Activated CD8-positive, alpha-beta memory T cell treated with anti-CD3 and anti-CD28 coated beads, Interleukin-2, amount 50 U/mL, for 1 hour (primary cell): Measurements from ENCODE around the gene AP3M1.
"Not testable (repeated sequence)": the region's sequence is repeated elsewhere in the genome, so short reads cannot be mapped to it uniquely, and the experiment has no call there.

ENCODE experiments used
- DNase-seq: peaks from one replicate; pipeline ENCODE4 v3.0.0-alpha.2; 2020; ENCODE audit errors: extremely low read depth

AP3M1 gene

DNA sequence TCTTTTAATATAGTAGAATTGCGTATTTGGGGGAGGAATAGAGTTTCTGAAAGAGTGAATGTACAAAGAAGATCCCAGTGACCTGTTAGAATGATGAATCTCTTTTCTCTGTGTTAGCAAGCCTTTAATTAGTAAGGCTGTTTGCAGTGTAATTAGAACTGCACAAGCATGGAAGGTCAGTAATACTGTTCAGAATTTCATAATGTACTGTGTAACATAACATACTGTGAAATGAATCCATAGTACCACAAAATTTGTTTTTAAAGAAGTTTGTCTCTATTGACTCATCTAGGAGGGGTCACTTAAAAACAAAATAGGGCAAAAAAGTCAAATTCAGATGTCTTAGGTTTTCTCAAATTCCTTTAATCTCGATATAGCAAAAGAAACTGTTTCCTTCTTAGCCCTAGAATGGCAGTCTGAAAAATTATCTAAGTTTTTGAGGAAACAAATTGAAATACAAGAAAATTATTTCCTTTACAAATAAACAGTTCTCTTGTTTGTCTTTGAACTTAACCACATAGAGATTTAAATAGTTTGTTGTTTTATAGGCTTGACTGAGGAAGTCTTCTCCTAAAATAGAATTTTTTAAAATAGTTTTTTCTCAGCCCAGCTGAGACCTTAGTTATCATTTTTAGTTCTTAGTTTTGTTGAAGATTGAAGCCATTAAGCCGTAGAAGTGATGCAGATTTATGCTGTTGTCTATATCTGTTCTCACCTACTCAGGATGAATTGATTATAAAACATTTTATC lies 12.9 kb upstream of the AP3M1 start:
- DNase-seq: no peak

DNA sequence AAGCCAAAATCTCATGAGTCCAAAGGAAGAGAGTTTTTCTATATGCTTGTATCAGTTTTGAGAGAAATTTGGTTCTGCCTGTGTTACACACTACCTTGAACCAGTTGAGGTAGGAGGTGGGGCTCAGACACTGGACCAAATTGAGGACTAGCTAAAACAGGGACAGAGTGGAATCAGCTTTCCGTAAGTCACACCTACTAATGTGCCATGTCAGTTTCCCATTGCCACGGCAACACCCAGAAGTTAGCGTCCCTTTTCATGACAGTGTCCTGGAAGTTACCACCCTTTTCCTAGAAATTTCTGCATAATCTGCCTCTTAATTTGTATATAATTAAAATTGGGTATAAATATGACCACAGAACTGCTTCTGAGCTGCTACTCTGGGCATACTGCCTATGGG lies 9.4 kb upstream of the AP3M1 start:
- no peak for DNase-seq

DNA sequence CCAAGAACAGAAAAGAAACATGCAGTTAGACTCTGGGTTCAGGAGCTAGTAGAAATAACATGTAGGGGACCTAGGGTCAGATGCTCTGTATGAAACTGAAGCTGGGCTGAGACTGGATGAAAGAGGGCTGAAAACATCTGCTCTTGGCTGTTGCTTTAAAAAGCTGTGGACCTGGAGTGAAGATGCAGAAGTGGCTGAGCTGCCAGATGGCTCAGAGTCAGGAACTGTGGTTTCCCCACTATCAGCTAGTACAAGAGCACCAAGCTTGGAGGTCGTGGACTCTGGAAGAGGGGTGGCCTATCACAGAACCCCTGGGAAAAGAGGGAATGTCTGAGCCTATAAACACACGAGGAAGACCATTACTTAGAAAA lies 6.3 kb upstream of the AP3M1 start:
- no peak for DNase-seq

- no peak for DNase-seq
Observed at GRCh38 chr10:74153676-74154075, 3.0 kb upstream of the AP3M1 start.

DNA sequence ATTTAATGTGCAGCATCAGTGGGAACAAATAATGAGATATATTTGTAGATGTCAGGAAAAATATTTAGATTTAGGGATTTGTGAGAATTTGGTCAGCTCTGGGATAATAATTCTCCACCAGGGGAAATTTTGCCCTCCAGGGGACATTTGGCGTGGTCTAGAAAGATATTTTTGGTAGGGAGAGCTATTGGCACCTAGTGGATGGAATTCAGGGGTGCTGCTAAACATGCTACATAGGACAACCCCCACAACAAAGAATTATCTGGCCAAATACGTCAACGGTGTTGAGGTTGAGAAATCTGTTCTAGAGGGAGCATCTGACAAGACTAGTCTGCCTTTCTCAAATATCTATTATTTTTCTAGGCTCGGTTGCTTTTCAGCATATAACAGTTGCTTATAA lies 2.5 kb upstream of the AP3M1 start:
- no peak for DNase-seq

DNA sequence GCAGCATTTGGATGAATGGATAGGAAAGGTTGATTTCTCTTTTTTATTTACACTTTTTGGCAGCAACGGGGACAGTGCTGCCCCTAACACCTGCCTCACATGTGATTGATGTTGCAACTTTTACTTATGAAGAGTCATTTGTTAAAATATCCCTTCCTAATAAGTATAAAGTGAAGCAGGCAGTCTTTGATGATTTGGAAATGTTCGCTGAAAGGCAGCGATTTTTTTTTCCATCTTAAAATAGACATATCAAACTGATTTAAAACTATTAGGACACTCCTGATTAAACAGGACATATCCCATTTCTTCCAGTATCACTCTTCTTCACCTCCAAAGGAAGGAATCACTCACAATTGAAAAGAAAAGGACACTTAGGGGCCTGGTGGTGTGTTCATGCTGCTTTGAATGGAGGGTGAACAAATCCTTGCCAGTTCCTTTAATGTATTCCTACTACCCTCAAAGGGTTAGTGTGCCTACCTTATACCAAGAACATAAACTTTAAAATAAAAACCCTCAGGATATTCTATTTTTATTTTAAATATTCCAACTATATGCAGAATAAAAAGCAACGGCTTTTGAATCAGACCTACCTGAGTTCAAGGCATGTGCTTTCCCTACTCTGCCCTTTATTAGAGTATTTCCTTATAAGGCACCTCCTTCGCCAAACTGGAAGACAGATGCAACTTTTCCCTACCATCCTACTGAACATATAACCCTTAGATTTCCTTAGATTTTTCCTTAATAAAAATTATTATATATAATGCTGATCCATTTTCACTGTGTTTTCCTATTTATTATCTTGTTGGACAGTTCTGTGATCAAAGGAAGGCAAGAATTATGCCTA lies 1.5 kb upstream of the AP3M1 start:
- DNase-seq: no peak

DNA sequence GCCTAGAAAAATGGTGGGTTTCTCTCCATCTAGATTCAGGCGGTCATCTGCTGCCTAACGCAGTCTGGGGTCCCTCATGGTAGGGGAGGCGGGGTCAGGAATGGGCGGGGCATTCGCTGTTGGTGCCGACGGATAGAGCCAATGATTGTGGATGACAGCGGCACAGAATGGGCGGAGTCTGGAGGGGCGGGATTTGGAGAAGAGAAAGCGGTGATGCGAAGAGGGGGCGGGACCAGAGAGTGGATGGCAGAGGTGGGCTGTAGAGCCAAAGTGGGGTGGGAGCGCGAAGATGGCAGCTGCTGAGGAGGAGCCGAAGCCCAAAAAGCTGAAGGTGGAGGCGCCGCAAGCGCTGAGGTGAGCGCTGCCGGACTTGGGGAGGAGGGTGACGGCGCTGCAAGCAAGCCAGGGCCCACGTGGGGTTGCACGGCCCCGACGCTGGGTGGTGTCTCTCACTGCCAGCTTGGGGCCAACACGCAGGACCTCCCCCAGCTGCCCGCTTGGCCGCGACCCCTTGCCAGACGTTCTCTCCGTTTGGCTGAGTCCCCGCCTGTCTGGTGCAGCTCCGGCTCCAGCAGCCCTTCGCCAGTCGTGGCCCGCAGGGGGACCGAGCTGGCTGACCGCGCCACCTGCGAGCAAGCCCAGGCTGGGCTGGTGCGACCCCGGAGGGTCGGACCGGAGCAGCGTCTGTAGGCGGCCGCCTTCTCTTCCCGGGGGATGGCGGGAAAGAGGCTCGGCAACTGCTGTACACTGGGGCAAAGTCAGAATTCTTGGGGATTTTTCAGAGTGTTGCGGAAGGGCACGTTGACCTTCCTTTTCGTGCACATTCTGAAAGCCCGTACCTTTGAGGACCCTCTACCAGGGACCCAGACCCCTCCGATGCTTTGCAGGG lies 606 bp upstream of the AP3M1 start, which contains the start of gene ADK:
Gene ADK, plus strand, starts transcription at position 232 of the 889 bp plus-strand sequence. Its CDS starts 58 bp downstream, at position 290.
- peak; percentile 99 for DNase-seq

GRCh38 chr10:74146980-74147379 lies 3.6 kb downstream of the AP3M1 start:
- not testable (repeated sequence) for DNase-seq

DNA sequence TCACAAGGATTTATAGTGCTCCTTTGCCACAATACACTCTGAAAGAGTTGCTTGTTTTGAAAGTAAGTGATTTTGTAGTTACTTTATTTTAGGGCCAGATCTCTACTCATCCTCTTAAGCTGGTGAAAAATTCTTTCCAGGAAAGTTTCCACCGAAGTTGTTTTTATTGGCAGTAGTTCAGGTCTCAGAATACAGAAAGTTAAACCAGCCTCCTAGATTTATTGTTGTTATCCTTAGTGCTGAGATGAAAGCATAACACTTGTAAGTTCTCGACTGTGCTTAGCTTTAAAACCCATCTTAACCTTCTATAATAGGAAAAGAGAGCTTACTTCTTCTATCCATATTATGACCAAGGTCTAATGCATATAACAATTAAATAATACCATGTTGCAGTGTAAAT lies 5.5 kb downstream of the AP3M1 start:
- no peak for DNase-seq

DNA sequence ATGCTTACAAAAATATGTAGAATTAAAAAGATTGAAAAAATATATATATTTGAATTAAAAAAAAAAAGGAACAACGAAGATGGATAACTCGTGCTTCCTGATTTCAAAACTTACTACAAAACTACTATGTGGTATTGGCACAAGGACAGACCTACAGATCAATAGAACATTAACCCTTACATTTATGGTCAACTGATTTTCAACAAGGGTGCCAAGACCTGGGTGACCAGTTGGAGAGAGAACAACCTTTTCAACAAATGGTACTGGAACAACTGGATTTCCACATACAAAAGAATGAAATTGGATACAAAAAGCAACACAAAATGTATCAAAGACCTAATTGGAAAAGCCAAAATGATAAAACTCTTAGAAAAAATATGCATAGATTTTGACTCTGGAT lies 10.1 kb downstream of the AP3M1 start:
- no peak for DNase-seq

DNA sequence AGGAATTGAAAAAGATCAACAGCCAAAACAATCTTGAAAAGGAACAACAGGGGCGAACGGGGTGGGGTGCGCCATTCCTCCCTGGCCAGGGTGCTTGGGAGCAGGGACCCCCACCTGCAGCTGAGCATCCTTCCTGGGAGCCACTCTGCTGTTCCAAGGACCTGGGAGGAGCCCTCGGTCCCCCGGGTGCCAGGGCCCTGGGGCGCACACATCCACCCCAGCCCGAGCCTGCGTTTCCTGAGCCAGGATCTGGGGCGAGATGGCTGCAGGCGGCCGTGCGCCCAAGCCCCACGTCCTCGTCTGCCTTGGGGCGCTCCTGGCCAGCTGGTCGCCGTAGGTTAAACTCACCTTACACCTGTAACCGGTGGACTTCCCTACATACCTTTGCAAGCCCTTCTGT lies 10.6 kb downstream of the AP3M1 start:
- DNase-seq: no peak

GRCh38 chr10:74138596-74138995 lies 12.0 kb downstream of the AP3M1 start:
- not testable (repeated sequence) for DNase-seq

GRCh38 chr10:74137992-74138391 lies 12.6 kb downstream of the AP3M1 start:
- DNase-seq: no peak

- DNase-seq: no peak
Observed at GRCh38 chr10:74135452-74135851, 15.2 kb downstream of the AP3M1 start.

DNA sequence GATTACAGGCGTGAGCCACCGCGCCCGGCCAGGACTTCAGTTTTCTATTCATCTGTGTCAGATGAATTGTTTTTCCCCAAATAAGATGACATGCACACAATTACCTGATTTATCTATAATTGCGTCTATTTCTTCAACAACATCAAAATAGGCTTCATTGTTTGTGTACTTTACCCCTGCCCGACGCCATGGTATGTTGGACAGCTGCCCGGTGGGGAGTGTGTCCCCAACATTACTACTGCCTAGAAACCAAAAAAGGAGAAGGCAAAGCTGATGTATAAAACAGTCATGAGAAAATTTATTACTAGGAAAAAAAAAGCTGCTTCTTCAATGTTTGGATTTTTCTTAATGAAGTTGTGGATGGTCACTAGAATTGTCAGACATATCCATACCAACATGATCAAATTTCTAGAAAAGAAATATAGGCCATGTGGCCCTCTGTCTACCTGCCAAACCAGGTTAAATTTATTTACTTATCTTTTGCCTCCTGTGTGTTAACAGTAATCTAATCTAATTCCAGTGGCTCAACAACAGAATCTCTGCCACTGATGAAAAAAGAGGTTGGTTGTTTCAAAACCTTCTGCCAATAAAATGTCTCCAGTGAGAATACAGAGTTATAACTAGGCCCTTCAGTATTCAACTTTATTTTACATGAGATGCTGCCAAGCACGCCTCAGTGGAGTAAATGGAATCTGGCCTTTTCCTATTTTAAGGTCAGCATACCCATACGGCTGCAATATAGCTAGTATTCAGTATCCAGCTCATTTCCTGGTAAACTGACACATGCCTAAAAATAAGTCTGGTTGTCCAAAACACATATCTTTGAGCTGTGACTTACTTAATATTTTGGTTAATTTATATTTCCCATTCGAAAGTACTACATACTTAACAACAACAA lies 16.5 kb downstream of the AP3M1 start:
- no peak for DNase-seq

DNA sequence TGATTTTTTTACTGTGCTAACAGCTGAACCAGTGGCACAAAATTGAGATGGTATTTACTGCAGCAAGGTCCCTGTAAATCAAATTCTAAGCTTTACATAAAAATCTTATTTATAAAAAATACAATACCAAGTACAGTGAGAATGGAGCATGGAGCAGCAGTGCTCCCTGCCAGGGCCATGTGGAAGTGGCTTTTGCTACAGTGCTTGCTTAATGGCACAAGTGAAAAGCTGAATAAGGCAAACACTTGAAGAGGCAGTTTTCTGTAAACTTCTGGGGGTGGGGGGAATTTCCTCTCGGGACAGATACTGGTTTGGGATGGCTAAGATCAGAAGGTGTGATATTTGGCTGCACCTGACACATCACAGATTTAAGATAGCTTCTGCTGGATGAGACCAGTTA lies 27.5 kb downstream of the AP3M1 start:
- DNase-seq: no peak

DNA sequence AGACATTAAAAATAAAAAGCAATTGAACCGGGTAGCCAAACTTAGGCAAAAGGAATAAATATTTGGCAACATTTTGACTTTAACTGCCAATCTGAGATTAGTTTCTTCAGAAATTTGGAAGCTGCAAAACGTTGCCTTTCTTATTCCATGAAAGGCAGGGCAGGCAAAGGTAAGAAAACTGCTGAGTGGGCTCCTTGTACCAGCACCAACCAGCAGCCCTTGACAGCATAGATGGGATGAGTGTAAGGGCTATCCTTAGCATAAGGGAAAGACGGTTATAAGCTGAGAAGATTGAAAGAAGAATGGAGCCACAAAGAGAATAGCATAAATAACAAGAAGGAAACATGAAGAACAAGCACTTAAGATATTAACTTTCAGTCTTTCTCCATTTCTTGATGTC lies 28.6 kb downstream of the AP3M1 start:
- no peak for DNase-seq

DNA sequence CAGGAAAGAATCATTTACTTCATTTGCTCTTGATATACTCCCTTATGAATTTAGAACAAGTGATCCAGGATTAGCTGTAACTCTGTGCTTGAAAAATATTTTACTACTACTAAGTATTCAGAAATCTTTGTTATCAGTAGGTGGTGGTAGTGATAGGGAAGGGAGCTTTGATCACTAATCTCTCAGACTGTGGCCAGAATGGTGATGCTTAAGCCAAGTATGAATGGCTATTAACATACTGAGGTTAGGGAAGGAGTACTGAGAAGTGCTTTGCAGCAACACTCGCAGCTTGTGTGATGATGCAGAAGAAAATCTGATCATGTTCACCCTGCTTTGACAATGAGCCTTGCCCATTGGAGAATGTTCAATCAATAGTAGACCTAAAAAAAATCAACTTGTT lies 29.3 kb downstream of the AP3M1 start:
- no peak for DNase-seq

DNA sequence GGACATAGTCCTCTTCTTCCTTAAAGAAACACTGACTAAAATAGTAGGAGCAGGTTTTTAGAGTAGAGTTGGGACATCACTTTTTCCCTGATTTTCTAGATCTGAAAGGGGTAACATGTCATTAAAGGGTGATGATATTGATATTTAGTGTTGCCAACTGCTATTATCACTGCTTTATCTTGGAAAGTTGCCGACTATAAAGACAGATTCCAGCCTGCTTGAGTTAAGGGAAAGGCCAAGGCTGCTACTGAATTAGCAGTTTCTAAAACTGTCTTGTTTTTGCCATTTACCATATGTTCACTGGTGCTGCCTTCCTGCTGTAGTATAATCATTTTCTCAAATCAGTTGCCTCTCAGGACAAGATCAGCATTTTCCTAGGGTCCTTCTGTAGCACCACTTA lies 29.7 kb downstream of the AP3M1 start:
- DNase-seq: no peak

DNA sequence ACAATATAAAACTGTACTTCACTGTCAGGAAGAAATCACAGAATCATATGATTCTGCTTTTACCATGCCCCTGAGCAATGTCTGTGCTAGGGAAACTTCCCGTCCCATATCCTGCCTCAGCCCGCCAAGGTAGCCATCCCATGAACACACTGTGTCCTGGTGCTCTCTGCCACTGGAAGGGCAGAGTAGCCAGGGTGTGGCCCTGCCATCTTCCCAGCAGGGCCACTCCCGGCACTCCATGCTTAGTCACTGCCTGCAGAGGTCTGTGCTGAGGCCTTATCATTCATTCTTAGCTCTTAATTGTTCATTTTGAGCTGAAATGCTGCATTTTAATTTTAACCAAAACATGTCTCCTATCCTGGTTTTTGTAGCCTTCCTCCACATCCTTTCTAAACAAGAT lies 31.8 kb downstream of the AP3M1 start:
- no peak for DNase-seq

DNA sequence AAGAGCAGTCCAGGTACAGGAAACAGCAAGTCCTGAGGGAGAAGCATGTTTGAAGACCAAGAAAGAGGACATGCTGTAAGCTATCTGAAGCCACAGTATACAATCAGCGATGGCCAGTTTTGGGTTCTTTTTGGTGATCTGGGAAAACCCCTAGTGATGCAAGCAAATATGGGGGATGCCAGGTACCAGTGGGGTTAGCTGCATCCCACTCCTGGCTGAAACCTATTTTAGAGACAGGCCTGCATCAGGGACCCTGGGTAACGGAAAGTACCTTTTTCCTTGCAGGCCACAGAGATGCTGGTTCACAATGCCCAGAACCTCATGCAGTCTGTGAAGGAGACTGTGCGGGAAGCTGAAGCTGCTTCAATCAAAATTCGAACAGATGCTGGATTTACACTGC lies 32.9 kb downstream of the AP3M1 start:
- DNase-seq: no peak
